GM18873 (cell line): ENCODE measurements around the gene RMDN2.
"Not testable (repeated sequence)": the region's sequence is repeated elsewhere in the genome, so short reads cannot be mapped to it uniquely, and the experiment has no call there.

Experiments
- ATAC-seq: cut with Tn5 transposase; IDR thresholded peaks from one replicate; pipeline ENCODE4 v1.9.1; 2021; ENCODE audit warnings: mild to moderate bottlenecking, moderate library complexity, moderate number of reproducible peaks; ENCODE audit not compliant: unreplicated experiment, low FRiP score

The RMDN2 gene

DNA sequence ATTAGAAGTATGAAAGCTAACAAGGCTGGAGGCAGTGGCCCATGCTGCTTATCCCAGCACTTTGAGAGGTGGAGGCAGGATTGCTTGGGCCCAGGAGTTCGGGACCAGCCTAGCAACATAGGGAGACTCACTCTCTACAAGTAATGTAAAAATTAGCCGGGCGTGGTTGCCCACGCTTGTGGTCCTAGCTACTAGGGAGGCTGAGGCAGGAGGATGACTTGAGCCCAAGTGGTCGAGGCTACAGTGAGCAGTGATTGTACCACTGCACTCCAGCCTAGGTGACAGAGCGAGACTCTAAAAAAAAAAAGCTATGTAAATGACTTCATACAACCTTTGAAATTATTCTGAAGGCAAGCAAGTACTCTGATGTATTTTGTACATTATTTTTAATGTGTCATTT lies 1.5 kb downstream of the RMDN2 start:
- ATAC-seq, result no peak

DNA sequence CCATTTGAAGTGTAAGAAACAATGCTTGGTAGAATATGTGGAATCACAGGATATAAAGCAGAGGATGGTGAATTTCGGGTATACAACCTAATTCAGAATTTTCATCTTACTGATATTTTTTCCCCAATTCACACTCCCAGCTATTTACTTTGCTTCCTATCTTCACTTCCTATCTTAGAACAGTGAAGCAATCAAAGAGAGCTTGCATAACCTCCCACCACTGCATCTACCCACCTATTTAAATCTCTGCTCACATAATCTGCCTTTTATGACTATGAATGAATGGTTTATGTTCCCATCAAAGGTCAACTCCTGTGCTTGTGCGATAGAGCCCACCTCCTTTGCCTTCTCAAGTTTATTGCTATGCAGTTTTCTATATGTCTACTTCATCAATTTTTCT lies 3.3 kb downstream of the RMDN2 start:
- ATAC-seq, result no peak

DNA sequence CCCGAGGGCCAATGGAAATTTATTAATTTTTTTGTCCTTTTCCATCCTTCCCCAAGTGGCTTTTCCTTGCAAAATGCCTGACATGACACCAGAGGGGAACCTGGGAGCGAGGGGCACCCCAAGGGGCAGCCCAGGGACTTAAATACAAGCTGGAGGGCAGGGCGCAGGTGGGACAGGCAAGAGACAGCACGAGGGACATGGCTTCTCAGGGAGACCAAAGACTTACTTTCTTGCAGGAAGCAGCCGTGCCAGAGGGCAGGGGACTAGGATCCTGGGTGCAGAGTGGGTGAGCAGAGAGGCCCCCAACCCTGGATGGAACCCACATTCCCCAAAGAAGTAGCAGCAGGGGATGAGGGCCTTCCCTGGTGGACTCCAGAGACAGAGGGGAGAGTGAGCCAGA lies 5.3 kb downstream of the RMDN2 start:
- ATAC-seq, result not testable (repeated sequence)

DNA sequence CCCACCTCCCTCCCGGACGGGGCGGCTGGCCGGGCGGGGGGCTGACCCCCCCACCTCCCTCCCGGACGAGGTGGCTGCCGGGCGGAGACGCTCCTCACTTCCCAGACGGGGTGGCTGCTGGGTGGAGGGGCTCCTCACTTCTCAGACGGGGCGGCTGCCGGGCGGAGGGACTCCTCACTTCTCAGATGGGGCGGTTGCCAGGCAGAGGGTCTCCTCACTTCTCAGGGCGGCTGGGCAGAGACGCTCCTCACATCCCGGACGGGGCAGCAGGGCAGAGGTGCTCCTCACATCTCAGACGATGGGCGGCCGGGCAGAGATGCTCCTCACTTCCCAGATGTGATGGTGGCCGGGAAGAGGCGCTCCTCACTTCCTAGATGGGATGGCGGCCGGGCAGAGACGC lies 7.8 kb downstream of the RMDN2 start:
- not testable (repeated sequence) for ATAC-seq

DNA sequence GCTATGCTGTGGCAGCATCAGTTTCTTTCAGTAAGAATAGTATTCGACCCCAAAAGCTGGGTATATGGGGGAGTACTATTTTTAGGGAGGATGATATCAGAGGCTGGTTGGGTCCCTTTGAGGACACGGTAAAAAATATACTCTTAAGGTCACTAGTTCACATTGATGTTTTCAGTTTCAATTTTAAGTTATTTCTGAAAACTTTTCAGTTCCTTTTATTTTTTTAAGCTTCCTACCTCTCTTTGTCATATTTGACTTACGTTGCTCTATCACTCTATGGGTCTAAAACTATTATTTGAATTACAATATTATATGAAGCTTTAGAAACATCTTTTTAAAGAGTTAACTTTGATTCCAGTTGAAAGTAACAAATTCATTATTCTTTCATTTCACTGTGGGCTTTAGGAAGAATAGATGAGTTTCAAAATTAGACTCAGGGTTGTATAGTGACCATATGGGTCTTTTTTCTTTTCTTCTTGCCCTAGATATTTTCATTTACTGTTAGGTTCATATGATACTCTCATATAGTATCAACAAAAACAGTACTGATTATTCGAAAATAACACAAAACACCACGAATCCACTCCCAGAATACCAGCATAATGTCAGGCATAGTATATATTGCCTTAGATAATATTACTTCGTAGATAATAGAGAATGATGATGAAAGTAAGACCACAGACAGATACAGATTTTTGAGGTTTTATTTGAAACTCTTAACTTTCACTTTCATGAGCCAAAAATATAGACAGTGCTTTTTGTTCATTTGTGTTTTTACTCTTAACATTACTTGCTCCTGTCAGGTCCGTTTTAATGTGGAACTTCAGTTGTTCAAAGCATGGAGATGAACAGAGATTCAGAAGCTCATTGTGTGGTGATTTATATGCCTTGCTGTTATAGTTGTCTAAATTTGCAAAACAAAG lies 9.8 kb downstream of the RMDN2 start:
- peak; percentile 91 for ATAC-seq

DNA sequence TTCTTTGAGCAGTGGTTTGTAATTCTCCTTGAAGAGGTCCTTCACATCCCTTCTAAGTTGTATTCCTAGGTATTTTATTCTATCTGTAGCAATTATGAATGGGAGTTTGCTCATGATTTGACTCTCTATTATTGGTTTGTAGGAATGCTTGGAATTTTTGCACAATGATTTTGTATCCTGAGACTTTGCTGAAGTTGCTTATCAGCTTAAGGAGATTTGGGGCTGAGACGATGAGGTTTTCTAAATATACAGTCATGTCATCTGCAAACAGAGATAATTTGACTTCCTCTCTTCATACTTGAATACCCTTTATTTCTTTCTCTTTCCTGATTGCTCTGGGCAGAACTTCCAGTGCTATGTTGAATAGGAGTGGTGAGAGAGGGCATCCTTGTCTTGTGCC lies 12.5 kb downstream of the RMDN2 start:
- not testable (repeated sequence) for ATAC-seq

DNA sequence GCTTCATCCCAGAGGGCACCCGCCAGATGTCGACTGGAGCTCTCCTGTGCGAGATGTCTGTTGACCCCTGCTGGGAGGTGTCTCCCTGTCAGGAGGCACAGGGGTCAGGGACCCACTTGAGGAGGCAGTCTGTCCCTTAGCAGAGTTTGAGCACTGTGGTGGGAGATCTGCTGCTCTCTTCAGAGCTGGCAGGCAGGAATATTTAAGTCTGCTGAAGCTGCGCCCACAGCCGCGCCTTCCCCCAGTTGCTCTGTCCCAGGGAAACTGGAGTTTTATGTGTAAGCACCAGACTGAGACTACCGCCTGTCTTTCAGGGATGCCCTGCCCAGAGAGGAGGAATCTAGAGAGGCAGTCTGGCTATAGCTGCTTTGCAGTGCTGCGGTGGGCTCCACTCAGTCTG lies 16.2 kb downstream of the RMDN2 start:
- not testable (repeated sequence) for ATAC-seq

DNA sequence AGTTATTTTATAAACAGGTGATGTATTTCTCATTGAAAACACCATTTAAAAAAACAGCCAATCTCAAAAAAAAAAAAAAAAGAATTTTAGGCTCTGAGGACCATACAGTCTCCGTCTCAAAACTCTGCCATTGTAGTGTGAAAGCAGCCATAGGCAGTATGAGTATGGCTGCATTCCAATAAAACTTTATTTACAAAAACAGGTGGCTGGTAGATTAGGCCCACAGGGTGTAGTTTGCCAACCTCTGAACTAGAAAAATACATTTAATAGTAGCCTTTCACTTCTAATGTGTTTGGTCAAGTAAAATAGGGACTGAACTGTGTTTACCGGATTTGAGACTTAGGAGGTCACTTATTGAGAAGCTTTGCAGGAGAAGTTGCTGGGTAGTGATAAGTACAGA lies 19.2 kb downstream of the RMDN2 start:
- no peak for ATAC-seq

DNA sequence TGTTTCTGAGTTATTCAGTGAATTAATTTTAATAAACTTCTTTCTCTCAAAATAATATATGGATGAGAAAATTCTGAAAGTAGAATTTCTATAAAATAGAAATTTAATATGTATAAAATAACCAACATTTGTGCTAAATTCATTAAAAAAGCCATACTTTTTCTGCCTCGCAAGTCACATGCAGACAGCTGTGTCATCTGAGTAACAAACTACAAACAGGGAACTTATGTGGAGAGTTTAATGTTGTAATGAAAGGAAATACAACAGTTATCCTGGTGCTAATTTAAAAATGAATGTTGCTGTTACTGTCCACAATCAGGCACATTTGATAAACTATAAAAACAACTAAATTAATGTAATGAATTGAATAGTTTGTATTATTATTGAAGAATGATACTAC lies 22.2 kb downstream of the RMDN2 start:
- ATAC-seq, result no peak

DNA sequence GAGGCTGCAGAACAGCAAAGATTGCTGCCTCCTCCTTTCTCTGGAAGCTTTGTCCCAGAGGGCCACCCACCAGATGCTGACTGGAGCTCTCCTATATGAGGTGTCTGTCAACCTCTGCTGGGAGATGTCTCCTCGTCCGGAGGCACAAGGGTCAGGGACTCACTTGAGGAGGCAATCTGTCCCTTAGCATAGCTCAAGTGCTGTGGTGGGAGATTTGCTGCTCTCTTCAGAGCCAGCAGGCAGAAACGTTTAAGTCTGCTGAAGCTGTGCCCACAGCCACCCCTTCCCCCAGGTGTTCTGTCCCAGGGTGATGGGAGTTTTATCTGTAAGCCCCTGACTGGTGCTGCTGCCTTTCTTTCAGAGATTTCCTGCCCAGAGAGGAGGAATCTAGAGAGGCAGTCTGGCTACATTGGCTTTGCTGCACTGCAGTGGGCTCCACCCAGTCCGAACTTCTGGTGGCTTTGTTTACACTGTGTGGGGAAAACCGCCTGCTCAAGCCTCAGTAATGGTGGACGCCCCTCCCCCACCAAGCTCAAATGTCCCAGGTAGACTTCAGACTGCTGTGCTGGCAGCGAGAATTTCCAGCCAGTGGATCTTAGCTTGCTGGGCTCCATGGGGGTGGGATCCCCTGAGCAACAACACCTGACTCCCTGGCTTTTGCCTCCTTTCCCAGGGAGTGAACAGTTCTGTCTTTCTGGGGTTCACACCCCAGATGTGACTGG lies 37.1 kb downstream of the RMDN2 start:
- not testable (repeated sequence) for ATAC-seq

DNA sequence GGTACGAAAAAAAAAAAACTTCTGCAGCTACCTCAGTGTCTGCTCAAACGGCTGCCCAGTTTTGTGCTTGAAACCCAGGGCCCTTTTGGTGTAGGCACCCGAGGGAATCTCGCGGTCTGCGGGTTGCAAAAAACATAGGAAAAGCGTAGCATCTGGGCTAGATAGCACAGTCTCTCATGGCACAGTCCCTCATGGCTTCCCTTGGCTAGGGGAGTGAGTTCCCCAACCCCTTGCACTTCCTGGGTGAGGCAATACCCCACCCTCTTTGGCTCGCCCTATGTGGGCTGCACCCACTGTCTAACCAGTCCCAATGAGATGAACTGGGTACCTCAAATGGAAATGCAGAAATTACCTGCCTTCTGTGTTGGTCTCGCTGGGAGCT lies 37.6 kb downstream of the RMDN2 start:
- ATAC-seq, result not testable (repeated sequence)

DNA sequence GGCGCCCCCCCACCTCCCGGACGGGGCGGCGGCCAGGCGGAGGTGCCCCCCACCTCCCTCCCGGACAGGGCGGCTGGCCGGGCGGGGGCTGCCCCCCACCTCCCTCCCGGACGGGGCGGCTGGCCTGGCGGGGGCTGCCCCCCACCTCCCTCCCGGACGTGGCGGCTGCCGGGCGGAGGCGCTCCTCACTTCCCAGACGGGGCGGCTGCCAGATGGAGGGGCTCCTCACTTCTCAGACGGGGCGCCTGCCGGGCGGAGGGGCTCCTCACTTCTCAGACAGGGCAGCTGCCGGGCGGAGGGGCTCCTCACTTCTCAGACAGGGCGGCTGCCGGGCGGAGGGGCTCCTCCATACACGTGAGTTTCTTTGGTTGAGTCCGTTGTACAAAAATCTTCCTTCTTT lies 38.8 kb downstream of the RMDN2 start:
- ATAC-seq, result not testable (repeated sequence)

DNA sequence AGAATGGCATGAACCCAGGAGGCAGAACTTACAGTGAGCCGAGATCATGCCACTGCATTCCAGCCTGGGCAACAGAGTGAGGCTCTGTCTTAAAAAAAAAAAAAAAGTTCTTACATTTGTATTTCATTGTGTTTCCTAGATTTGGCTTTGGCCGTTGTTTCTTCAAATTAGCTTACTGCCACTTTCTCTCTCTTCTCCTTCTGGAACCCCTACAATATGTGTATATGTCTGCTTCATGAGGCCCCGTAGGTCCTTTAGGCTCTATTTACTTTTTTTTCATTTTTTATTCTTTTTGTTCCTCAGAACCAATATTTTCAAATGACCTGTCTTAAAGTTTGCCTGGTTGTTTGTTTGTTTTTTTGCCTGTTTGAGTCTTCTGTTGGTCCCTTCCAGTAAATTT lies 41.2 kb downstream of the RMDN2 start:
- ATAC-seq, result no peak

DNA sequence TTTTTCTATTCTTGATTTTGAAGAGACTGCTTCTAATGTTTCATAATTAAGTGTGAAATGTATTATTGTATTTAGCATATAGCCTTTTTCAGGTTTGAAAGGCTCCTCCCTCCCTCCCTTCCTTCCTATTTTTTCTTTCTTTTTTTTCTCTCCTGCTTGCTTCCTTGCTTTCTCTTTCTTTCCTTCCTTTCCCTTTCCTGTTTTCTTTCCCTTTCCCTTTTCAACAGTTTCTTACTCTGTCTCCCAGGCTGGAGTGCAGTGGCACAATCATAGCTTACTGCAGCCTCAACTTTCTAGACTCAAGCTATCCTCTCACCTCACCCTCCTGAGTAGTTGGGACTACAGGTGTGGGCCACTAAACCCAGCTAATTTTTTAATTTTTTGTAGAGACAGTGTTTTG lies 44.6 kb downstream of the RMDN2 start:
- no peak for ATAC-seq

DNA sequence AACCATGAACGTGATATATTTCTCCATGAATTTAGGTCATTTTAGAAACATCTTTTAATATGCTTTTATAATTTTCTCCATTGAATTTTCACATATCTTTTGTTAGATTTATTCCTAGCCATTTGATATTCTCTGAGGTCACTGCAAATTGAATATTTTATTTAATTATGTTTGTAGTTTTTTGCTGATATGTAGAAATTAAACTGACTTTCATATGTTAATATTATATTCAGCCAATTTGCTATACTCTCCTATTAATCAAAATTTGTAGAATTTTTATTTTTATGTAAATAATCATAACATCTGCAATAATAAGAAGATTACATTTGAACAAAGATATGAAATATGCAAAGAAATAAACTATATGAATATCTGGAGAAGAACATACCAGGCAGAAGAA lies 46.9 kb downstream of the RMDN2 start:
- no peak for ATAC-seq

DNA sequence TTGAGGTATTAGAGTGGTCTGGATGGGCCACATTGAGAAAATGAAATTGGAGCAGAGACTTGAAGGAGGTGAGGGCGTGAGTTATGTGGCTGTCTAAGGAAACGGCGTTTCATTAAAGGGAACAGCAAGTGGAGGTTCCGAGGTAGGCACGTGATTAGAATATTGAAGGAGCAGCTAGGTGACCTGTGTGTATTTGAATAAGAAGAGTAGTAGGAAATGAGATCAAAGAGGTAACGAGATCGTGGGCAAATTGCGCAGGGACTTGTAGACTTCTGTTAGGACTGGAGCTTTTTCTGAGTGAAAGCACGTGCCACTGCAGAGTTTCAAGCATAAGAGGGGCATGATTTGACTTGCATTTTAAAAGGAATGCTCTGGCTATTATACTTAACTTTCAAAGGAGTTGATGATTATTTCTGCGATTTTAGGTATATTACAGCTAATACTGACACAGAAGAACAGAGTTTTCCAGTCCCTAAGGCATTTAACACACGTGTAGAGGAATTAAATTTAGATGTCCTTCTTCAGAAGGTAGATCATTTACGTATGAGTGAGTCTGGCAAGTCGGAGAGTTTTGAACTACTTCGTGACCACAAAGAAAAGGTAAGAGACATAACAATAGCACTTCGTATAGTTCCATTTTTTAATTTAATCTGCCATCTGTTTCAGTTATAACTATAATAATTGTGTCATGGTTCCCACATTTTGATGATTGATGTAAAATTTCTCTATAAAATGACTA lies 48.7 kb downstream of the RMDN2 start:
- ATAC-seq, result no peak

DNA sequence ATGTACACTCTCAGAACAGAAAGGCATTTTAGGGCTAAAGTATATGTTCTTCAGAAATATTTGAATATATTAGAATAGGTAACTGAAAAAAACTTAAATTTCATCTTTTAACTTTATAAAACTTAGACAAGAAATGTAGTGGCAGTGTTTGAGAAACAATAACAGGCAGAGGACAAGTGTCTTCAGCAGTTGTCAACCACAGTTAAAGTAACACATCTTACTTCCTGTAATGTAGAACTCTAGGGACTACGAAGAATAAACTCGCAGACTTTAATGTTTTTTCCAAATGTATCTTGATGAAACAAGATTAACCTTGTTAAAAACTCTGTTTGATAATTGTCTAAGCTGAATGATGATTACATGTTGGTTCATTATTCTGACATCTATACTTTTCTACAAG lies 50.7 kb downstream of the RMDN2 start:
- ATAC-seq, result no peak

DNA sequence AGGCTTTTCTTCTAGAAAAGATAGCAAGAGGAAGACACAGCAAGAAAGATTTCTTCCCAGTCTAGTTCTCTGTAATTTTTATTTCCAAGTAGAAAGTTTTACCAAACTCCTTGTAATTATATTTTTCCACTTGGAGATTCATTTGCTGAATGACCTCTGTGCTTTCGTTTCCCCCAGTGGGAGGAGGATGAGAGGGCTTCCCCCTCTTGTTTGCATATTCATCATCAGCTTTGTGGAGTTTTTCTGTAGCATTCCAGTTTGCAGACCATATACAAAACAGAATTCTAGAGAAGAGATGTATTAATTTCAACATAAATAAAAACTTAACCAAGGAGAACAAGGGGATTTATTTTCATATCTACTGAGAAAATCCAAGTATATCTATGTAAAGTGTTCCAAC lies 51.3 kb downstream of the RMDN2 start:
- no peak for ATAC-seq

DNA sequence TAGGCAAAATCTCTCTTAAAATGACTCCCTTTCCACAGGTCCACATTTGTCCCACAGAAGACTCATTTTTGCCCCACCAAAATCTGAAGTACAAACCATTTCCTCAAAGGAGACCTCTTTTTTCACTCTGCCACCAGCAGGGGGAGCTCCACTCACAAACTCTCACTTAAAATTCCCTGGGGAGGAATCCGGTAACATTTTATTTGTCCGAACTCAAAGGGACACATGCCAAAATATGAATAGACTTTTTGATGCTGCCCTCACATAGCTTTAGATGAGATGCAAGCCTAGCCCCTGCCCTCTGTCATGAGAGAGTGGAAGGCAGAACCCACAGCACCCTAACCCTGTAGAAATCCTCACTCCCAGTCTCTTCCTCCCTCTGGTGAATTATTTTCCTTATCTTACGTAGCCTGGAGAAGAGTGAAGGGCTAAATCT lies 57.1 kb downstream of the RMDN2 start:
- ATAC-seq, result no peak

DNA sequence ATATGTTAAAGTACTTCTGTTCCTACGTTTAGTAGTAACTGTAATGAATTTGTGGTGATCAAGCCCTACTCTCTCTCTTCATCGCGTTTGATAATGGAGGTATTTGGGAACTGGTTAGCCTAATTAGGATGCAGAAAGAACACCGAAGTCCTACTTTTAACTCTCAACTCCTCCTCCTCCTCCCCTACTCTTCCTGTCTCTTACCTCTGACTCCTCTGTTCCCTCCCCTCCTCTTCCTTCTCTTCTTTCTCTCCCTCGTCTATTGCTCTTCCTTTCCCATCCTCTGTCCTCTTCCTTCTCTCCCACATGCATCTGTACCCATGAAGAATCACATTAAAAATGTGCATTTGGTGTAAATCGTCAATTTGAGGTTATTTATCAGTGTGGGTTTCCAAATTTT lies 57.8 kb downstream of the RMDN2 start:
- no peak for ATAC-seq

DNA sequence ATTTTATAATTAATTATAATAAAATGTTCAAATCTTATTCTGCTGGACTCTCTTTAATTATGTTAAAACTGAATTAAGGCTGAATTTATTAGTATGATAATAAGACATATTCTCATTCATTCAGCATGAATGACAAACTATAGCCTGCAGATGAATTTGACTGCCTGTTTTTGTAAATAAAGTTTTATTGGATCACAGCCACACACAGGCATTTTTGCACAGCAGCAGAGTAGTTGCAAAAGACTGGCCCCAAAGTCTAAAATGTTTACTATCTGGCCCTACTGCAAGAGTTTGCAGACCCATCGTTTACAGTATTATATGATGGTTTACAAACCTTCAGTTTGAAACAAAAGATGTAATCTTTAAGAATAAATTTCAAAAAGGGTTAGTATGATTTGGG lies 58.6 kb downstream of the RMDN2 start:
- ATAC-seq, result no peak
